Measurements from ENCODE around the gene CLPTM1.
"Not testable (repeated sequence)": the region's sequence is repeated elsewhere in the genome, so short reads cannot be mapped to it uniquely, and the experiment has no call there.

The CLPTM1 gene

GRCh38 chr19:44985445-44985844 lies 30.3 kb downstream of the CLPTM1 start:
- no peak for DNase-seq

GRCh38 chr19:44986389-44986788 lies 31.2 kb downstream of the CLPTM1 start:
- no peak for DNase-seq

GRCh38 chr19:44987148-44987675 lies 32.0 kb downstream of the CLPTM1 start:
- DNase-seq = no peak

GRCh38 chr19:44988273-44988672 lies 33.1 kb downstream of the CLPTM1 start:
- DNase-seq = no peak

- DNase-seq = peak; percentile 59 to 64
Measured at GRCh38 chr19:44988896-44989556, 33.8 kb downstream of the CLPTM1 start.

GRCh38 chr19:44990459-44990858 lies 35.3 kb downstream of the CLPTM1 start:
- no peak for DNase-seq

- no peak for DNase-seq
Measured at GRCh38 chr19:44990966-44991365, 35.8 kb downstream of the CLPTM1 start.

GRCh38 chr19:44992336-44993163 lies 37.4 kb downstream of the CLPTM1 start:
- DNase-seq = no peak

- DNase-seq = no peak
Measured at GRCh38 chr19:44993526-44993925, 38.3 kb downstream of the CLPTM1 start.

- DNase-seq = no peak
Measured at GRCh38 chr19:44993926-44994537, 38.9 kb downstream of the CLPTM1 start.

GRCh38 chr19:44998025-44998424 lies 42.8 kb downstream of the CLPTM1 start:
- DNase-seq = no peak

- not testable (repeated sequence) for DNase-seq
Measured at GRCh38 chr19:44999131-44999925, 44.1 kb downstream of the CLPTM1 start.

GRCh38 chr19:45000665-45001064 lies 45.5 kb downstream of the CLPTM1 start:
- DNase-seq = not testable (repeated sequence)

- peak; percentile 93 to 95 for DNase-seq
Measured at GRCh38 chr19:45001087-45001739, 46.0 kb downstream of the CLPTM1 start, which contains the start of gene RELB. TSS of gene RELB (plus strand) at chr19:45001464. CDS start at chr19:45001580, 116 bp downstream.

- no peak for DNase-seq
Measured at GRCh38 chr19:45003485-45003884, 48.3 kb downstream of the CLPTM1 start.

- no peak for DNase-seq
Measured at GRCh38 chr19:45005787-45006186, 50.6 kb downstream of the CLPTM1 start.

GRCh38 chr19:45008552-45008951 lies 53.4 kb downstream of the CLPTM1 start:
- DNase-seq = no peak

GRCh38 chr19:45009625-45010255 lies 54.6 kb downstream of the CLPTM1 start:
- no peak for DNase-seq

- DNase-seq = no peak
Measured at GRCh38 chr19:45010306-45010705, 55.1 kb downstream of the CLPTM1 start.

- DNase-seq = no peak
Measured at GRCh38 chr19:45011959-45012358, 56.8 kb downstream of the CLPTM1 start.
